Measurements from ENCODE around the gene CORO1A.
"Not testable (repeated sequence)": the region's sequence is repeated elsewhere in the genome, so short reads cannot be mapped to it uniquely, and the experiment has no call there.

Gene CORO1A

DNA sequence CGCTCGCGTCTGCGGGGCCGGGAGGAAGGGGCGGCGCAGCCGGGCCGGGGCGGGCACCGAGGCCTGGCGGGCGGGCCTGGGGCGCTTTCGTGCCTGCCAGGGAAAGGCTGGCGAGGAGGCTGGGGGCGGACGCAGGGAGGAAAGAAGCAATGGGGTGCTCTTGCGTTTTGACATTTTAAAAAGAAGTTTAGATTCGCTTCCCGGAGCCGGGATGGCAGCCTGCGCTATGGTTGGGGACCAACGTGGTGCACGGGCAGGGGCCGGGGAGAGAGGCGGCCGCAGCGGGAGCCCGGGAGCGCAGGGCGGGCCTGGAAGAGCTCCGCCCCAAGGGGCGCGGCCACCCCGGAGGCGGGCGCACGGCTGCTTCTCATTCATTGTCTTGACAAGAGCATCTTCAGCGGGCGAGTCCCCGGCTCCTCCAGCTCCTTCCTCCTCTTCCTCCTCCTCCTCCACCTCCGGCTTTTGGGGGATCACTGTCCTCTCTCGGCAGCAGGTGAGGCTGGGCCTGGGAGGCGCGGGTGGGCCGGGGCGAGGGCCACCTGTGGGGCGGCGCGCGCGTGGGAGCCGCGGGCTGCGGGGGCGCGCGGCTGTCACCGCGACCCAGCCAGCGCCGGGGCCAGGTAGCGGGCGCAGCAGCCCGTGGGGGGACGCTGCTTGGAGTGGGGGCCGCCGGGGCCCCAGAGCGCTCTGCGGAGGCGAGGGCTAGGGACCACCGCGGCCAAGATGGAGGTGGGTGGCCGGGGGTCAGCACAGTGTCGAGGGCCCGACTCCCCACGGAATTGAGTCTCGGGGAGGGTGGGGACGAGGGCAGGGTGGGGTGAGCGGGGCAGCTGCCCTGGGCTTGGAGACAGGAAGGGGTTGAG is at the start of gene CORO1A:
Gene CORO1A, plus strand, starts transcription at position 370 of the 863 bp plus-strand sequence. CDS start 1,608 bp downstream, outside the sequence.
- peak; percentile 88 for DNase-seq

- no peak for DNase-seq
Observed at GRCh38 chr16:30136971-30137605, 46.3 kb upstream of the CORO1A start.

- no peak for DNase-seq
Observed at GRCh38 chr16:30137897-30138296, 45.5 kb upstream of the CORO1A start.

- no peak for DNase-seq
Observed at GRCh38 chr16:30139583-30140481, 43.6 kb upstream of the CORO1A start.

DNA sequence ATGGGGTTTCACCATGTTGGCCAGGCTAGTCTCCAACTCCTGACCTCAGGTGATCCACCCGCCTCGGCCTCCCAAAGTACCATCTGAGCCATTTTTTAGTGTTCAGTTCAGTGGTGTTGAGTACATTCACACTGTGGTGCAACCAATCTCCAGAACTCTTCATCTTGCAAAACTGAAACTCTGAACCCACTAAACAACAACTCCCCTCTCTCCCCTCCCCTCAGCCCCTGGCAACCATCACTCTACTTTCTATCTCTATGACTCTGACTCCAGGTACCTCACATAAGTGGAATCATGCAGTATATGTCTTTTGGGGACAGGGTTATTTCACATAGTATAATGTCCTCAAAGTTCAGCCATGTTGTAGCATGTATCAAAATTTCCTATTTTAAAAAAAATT is 41.7 kb upstream of the CORO1A start:
- no peak for DNase-seq

GRCh38 chr16:30142672-30143346 is 40.6 kb upstream of the CORO1A start:
- no peak for DNase-seq

DNA sequence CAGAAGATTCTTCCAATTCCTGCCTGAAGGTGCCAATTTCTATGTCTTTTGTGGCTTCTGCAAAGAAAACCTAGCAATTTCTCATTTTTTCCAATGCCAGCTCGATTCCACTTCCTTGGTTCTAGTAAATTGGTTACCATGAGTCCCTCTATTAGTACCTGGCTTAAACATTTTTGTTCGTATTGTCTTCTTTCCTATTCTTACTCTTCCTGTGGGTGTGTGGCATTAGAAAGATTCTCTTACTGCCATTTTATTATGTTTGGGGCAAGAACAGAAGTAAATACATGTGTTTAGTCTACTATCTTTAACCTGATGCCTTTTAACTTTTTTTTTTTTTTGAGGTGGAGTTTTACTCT is 40.1 kb upstream of the CORO1A start:
- no peak for DNase-seq

DNA sequence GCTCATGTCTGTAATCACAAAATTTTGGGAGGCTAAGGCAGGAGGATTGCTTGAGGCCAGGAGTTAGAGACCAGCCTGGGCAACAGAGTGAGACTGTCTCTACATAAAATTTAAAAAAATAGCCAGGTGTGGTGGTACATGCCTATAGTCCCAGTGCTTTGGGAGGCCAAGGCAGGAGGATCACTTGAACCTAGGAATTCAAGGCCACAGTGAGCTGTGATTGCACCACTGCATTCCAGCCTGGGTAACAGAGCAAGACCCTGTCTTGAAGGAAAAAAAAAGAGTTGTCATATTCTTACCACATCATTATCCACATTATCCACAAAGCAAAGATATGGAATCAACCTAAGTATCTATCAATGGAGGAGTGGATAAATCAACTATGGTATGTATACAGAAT is 39.4 kb upstream of the CORO1A start:
- DNase-seq = no peak

- DNase-seq = no peak
Observed at GRCh38 chr16:30144917-30145316, 38.5 kb upstream of the CORO1A start.

DNA sequence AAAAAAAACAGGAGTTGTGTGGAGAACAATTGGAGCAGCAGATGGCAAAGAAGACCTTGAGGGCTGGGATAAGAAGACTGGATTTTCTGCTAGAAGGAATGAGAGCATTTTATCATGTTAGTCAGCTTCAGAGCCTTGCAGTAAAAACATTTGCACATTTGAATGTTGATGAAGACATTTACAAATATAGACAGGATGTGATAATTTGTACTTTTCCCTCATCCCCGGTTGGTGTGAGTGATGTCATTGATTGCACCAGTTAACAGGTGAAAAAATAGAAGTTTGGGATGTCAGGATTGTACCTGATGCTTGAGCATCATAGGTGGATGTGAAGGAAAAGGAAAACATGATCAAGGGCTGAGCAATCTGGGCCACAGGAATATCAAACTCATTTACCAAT is 37.7 kb upstream of the CORO1A start:
- DNase-seq = no peak

DNA sequence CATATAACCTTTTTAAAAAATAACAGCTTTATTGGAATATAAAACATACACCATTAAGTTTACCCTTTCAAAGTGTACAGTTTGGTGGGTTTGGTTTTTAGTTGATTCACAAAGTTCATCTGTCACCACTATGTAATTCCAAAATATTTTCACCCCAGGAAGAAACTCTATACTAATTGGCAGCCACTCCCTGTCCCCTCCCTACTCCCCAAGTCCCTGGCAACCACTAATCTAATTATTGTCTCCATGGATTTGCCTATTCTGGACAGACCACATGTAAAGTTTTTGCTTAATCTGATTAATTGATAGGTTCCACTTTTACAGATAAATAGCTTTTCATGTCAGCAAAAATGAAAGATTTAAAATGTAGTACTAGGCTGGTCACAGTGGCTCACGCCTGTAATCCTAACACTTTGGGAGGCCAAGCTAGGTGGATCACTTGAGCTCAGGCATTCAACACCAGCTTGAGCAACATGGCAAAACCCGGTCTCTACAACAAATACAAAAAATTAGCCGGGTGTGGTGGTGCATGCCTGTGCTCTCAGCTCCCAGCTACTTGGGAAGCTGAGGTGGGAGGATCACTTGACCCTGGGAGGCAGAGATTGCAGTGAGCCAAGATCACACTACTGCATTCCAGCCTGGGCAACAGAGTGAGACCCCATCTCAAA is 35.4 kb upstream of the CORO1A start:
- no peak for DNase-seq

GRCh38 chr16:30149250-30149930 is 34.0 kb upstream of the CORO1A start:
- DNase-seq = no peak

- no peak for DNase-seq
Observed at GRCh38 chr16:30151091-30151490, 32.3 kb upstream of the CORO1A start.

GRCh38 chr16:30152517-30152916 is 30.9 kb upstream of the CORO1A start:
- DNase-seq = no peak

GRCh38 chr16:30155188-30155587 is 28.2 kb upstream of the CORO1A start:
- no peak for DNase-seq

- DNase-seq = no peak
Observed at GRCh38 chr16:30157214-30157613, 26.2 kb upstream of the CORO1A start.

- no peak for DNase-seq
Observed at GRCh38 chr16:30163538-30163937, 19.9 kb upstream of the CORO1A start.

GRCh38 chr16:30166202-30166902 is 17.1 kb upstream of the CORO1A start:
- DNase-seq = no peak

DNA sequence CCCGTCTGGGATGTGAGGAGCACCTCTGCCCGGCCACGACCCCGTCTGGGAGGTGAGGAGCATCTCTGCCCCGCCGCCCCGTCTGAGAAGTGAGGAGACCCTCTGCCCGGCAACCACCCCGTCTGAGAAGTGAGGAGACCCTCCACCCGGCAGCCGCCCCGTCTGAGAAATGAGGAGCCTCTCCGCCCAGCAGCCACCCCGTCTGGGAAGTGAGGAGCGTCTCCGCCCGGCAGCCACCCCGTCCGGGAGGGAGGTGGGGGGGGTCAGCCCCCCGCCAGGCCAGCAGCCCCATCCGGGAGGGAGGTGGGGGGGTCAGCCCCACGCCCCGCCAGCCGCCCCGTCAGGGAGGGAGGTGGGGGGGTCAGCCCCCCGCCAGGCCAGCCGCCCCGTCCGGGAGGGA is 14.7 kb upstream of the CORO1A start:
- not testable (repeated sequence) for DNase-seq

DNA sequence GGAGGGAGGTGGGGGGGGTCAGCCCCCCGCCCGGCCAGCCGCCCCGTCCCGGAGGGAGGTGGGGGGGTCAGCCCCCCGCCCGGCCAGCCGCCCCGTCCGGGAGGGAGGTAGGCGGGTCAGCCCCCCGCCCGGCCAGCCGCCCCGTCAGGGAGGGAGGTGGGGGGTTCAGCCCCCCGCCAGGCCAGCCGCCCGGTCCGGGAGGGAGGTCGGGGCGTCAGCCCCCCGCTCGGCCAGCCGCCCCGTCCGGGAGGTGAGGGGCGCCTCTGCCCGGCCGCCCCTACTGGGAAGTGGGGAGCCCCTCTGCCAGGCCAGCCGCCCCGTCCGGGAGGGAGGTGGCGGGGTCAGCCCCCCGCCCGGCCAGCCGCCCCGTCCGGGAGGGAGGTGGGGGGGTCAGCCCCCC is 14.0 kb upstream of the CORO1A start:
- DNase-seq = not testable (repeated sequence)

GRCh38 chr16:30170145-30170544 is 13.3 kb upstream of the CORO1A start:
- not testable (repeated sequence) for DNase-seq

Measured in left hindlimb (tissue), 1 donor.